HG02678 (cell line): Measurements from ENCODE around the gene FAM229A.
A peak's percentile ranks its signal among the peaks of the same experiment; 100 is the strongest.

ENCODE experiments used
- ATAC-seq: cut with Tn5 transposase; IDR thresholded peaks from one replicate; pipeline ENCODE4 v1.9.1; 2021; ENCODE audit warnings: mild to moderate bottlenecking, moderate library complexity; ENCODE audit not compliant: unreplicated experiment

Gene FAM229A

GRCh38 chr1:32350785-32351398, 11.4 kb downstream of the FAM229A start:
- peak; percentile 40 for ATAC-seq

- no peak for ATAC-seq
These were observed 13.0 kb downstream of the FAM229A start for GRCh38 chr1:32349211-32349708.

DNA sequence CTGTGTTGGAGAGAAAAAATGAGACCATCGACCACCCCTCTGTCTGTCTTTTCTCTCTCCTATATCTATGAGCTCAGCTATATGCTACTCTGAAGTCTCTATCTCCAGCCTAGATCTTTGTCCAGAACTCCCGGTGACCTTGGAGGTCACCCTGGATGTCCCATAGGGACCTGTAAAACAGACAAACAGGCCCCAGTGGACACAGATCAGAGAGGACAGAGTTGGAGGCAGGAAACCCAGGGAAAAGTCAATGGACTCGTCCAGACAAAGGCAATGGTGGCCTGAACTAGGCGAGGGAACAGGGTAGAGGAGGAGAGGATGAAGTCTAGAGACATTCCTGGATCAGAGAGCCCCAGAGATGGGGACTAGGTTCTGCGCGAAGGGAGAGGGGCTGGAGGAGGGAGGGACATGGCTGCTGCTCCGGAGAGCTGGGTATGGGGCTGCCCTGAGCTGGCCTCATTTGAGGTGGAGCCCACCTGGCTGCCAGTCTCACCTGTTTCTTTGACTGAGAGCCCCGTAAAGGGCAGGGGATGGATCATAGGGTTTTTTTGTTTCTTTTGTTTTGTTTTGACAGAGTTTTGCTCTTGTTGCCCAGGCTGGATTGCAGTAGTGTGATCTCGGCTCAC, 15.6 kb downstream of the FAM229A start:
- ATAC-seq = no peak

DNA sequence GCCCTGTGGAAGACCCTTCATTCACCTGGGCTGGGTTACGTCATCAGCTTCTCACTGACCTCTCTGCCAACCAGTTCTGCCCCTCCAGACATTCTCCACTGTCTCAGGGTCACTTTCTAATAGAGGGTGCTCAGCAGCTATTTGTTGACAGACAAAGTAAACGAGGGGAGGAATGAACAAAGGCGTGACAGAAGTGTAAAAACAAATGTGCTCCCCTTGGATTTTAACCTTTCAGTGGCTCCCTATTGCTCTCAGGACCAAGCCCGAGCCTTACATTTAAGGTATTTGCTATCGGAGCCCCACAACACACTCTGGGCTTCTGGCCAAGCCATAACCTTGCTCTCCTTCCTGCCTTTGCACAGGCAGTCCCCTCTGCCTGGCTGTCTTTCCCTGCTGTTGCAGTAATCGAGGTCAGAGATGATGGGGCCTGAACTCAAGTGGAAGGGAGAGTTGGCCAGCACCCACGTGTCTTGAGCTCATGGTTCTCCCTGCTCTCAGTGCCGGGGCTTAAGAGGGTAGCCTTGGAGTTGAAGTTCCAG, 16.9 kb downstream of the FAM229A start:
- no peak for ATAC-seq

DNA sequence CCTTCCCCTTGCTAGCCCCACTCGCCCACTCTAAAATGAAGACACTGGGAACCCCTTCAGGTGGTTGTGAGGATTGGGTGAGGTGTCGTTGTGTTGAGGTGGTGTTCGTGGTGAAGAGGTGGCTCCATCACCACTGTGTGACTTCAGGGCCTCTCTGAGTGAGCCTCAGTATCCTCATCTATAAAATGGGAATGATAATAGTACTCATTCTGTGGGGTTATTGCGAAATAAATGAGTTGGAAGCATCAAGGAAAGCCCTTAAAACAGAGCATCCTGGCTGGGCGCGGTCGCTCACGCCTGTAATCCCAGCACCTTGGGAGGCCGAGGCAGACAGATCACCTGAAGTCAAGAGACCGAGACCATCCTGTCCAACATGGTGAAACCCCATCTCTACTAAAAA, 19.6 kb downstream of the FAM229A start:
- no peak for ATAC-seq

DNA sequence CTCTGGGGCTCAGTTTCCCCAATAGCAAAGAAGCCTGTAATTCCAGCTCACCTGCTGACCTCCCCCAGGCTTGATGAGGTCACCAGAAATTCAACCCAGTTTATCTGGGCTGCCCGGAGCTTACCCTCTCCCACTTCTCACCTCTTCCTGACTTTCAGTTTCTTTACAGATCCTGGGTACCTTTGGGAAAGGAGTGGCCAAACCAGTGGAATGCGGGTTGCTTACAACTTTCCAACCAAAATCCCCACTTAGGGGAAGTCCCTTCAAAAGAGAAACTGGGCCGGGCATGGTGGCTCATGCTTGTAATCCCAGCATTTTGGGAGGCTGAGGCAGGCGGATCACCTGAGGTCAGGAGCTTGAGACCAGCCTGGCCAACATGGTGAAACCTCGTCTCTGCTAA, 20.3 kb downstream of the FAM229A start:
- no peak for ATAC-seq

DNA sequence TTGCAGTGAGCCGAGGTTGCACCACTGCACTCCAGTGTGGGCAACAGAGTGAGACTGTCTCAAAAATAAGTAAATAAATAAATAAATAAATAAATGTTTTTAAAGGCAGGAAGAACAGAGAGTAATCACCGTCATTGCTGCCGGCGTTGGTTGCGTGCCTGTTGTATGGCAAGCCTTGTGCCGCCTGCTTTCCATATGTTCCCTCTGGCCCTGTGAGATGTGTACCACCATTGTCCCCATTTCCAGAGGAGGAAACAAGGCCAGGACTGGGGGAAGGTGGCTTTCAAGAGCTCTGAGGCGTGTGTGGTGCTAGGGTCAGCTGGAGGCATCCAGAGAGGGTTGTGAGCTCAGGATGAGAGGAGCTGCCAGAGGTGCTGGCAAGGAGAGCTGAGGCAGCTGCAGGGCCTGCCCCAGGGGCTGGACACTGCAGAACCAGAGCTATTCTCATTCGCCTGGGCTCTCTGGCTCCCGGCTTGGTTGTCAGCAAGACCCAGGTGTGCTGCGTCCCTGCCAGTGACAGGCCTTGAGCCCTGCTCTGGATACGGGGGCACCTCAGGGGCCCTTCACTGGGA, 21.0 kb downstream of the FAM229A start:
- ATAC-seq = no peak

DNA sequence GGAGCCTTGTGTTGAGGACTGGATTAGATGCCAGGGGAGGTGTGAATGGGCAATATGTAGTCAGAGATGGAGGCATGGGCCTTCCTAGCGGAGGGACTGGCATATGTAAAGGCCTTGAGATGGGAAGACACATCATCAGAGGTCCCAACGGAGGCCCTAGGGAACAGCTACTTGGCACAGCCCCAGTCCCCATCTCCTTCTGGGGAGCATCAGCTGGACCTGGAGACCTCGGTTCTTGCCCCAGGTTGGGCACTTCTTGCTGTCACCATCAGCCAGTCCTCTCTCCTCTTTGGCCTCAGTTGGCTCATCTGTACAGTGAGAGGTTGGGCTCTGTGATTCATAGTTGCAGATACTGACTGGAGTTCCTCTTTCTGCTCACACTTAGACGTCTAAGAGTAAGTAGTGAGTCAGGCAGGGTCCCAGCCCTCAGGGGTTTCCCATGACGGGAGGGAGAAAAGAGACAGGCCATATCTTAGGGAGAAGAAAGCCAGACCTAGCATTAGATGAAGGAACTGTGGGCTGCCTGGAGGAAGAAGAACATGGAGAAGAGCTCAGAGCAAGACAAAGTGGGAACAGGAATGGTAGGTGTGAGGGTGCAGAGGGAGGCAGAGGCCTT, 22.8 kb downstream of the FAM229A start:
- no peak for ATAC-seq

DNA sequence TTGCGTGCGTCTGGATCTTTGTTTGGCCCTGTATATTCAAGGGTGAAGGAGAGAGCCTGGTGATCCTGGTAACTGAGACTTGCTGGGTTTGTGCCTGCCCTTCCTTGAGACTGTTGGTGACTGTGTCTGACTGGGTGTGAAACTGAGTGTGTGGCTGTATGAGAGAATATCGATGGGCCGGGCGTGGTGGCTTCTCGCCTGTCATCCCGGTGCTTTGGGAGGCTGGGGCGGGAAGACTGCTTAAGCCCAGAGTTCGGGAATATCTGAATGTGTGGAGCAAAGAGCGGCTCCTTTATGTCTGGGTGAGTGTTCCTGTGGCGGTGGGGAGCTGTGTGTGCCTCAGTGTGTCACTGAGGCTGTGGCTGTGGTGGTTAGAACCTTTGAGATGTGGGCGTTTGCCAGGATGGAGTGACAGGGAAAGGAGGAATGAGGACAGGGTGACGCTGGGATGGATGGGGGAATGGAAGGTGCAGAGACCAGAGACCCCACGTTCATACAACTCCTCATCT, 23.6 kb downstream of the FAM229A start:
- ATAC-seq = no peak

GRCh38 chr1:32337855-32338636, 24.2 kb downstream of the FAM229A start:
- no peak for ATAC-seq

DNA sequence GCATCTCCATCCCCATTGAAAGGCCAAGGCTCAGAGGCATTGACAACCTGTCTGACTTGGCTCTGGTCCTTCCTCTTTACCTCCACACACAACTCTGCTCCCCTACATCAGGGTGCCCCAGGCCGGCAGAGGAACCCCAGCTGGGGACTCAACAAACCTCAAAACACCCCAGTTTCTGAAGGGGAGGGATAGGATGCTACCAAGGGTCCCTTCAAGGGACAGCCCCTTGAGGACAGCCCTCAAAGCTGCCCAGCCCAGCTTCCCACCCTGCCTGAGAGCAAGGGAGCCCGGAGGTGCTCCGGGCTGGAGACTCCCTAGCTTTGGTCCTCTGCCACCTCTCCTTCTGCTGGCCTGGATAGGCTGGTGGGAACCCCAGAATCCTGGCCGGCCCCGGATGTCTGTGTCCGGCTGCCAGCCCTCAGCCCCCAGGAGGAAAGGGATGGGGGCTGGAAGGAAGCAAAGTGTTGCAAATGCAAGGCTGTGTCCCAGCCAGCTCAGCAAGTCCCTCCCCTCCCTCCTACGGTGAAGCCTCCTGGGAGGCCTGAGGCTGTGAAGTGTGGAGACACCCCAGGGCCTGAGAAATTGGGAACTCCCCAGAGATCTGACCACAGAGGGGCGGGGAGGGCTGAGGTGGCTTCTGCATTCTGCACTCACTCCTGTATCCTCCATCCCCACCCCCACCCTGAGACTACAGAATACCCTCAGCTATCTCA, 25.2 kb downstream of the FAM229A start:
- no peak for ATAC-seq

- no peak for ATAC-seq
These were observed 25.7 kb downstream of the FAM229A start for GRCh38 chr1:32336591-32336932.

GRCh38 chr1:32335790-32336590, 26.3 kb downstream of the FAM229A start, which contains the start of gene MARCKSL1:
MARCKSL1 (minus strand) TSS chr1:32336233; CDS start chr1:32336033, 200 bp downstream.
- peak; percentile 53 for ATAC-seq

GRCh38 chr1:32335535-32335789, 26.8 kb downstream of the FAM229A start:
- peak; percentile 8 for ATAC-seq

DNA sequence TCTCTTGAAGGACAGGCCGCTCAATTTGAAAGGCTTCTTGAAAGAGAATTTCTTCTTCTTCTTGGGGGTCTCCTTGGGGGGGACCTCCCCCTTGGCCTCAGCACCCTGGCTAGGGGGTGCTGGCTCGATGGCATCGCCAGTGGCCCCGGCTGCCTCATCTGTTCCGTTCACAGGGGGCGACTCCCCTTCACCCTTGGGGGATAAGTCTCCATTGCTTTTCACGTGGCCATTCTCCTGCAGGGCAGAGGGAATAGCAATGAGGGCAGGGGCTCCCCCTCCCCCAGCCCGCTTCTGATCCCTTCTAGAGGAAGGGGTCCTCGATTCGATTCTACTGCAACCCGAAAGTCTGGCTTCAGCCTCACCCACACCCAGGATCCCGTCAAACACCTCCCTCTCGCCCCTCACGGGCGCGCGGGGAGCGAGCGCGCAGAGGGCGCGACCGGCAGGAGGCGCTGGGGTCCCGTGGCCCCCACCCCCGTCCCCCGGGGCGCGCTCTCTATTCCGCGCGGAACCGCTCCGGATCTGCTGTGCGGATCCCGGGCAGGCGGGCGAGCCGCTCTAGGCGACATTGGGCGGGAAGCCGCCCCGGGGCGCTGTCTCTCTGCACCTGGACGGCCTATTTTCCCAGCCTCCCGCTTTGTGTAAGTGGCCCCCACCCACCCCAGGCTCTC, 27.3 kb downstream of the FAM229A start:
- peak; percentile 25 for ATAC-seq

GRCh38 chr1:32334274-32334861, 27.9 kb downstream of the FAM229A start:
- no peak for ATAC-seq

GRCh38 chr1:32333251-32333963, 28.9 kb downstream of the FAM229A start:
- no peak for ATAC-seq
